WERI-Rb-1 (cell line): ENCODE results near the gene ENPP6.
A peak's percentile ranks its signal among the peaks of the same experiment; 100 is the strongest.

Experiments used
- DNase-seq: peaks from one replicate; pipeline ENCODE4 v3.0.0-alpha.2; 2020
- H3K27ac ChIP-seq: fragments of 250-450 bp; sonication (Bioruptor Pico); 2 replicates; pipeline ENCODE4 v1.5.1; 2020; ENCODE audit warnings: mild to moderate bottlenecking, moderate library complexity
- H3K27me3 ChIP-seq: fragments of 250-450 bp; sonication (Bioruptor Pico); 2 replicates; pipeline ENCODE4 v1.5.1; 2021; ENCODE audit warnings: mild to moderate bottlenecking, low read depth, moderate library complexity; ENCODE audit not compliant: insufficient read depth, severe bottlenecking
- H3K36me3 ChIP-seq: fragments of 250-450 bp; sonication (Bioruptor Pico); 2 replicates; pipeline ENCODE4 v1.5.1; 2020; ENCODE audit warnings: mild to moderate bottlenecking, moderate library complexity
- H3K4me3 ChIP-seq: 2 replicates; pipeline ENCODE4 v1.5.1; 2011; ENCODE audit warnings: low read depth, mild to moderate bottlenecking, control low read depth, low read length
- H3K9me3 ChIP-seq: fragments of 250-450 bp; sonication (Bioruptor Pico); 2 replicates; pipeline ENCODE4 v1.5.1; 2021; ENCODE audit warnings: mild to moderate bottlenecking, moderate library complexity; ENCODE audit not compliant: severe bottlenecking
- CTCF ChIP-seq: IDR thresholded peaks from 2 replicates; pipeline ENCODE4 v1.5.1; 2011; ENCODE audit warnings: low read depth, mild to moderate bottlenecking, control low read depth, inconsistent platforms, low read length

ENPP6 gene

GRCh38 chr4:184247421-184247820 lies 29.7 kb upstream of the ENPP6 start:
- DNase-seq = peak; percentile 42
- Histone ChIP-seq H3K9me3 (no peaks in the 10 kb centered on the region), H3K36me3 (no peaks in the 10 kb centered on the region), H3K4me3 (no peak overlapping the region), H3K27ac (no peak overlapping the region), H3K27me3 (no peaks in the 10 kb centered on the region)
- TF ChIP-seq CTCF = no peak

DNA sequence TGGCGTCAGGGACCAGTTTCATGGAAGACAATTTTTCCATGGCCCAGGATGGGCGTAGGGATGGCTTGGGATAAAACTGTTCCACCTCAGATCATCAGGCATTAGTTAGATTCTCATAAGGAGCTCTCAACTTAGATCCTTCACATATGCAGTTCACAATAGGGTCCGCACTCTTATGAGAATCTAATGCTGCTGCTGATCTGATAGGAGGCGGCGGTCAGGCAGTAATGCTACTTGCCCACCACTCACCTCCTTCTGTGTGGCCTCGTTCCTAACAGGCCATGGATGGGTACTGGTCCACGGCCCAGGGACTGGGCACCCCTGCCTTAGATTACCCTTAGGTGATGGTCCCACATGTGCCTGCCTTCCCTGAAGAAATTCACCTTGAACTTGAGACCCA lies 28.8 kb upstream of the ENPP6 start:
- Histone ChIP-seq H3K4me3 (no peak overlapping the region), H3K27ac (no peak overlapping the region), H3K9me3 (no peaks in the 10 kb centered on the region), H3K36me3 (no peaks in the 10 kb centered on the region), H3K27me3 (no peaks in the 10 kb centered on the region)
- DNase-seq = no peak
- no peak for TF ChIP-seq CTCF

DNA sequence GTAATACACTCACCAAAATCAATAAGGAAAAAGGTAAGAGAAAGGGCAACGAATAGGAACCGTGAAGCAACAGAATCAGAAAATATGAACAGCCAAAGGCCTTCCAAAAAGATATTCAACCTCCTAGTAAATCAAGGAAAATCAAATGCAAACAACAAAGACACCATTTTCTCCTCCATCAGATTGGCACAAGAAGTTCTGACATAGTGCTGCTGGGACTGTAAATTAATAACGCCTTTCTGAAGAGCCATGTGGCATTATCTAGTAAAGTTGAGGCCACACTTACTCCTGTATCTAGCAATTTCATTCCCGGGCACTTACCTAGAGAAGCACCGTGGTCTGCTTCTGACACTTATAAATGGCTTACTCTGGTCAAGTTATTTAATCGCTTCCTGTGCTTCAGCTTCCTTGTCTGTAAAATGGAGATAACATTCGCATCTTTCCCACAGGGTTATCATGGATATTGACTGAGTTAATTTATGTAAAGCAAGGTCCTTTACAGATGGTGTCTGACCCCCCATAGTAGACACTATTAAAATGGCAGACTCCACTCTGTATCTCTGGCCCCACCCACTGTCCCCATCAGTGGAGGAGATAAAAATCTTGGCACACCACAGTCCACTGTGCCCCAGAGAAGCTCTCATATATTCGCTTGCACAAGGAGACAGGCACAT lies 20.5 kb upstream of the ENPP6 start:
- no peak for TF ChIP-seq CTCF
- no peak overlapping the region for H3K4me3 ChIP-seq

DNA sequence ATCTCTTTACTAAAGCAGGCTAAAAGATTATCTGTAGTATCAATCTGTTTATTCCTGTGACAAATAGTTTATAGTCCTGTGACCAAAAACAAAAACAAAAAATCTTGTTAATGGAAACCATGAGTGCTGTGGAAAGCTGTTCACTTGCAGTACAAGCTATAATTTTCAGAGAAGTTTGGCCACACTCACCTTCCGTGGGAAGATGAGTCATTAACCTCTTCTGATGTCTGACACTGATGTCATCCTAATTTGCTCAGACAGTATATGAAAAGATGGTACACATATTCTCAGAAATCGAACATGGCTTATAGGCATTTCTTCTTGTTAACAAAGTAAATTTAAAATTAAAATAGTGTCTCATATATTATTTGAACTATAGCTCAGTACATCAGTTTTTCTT lies 19.9 kb upstream of the ENPP6 start:
- Histone ChIP-seq H3K27me3 (no peaks in the 10 kb centered on the region), H3K36me3 (no peaks in the 10 kb centered on the region), H3K9me3 (no peaks in the 10 kb centered on the region), H3K27ac (no peak overlapping the region), H3K4me3 (no peak overlapping the region)
- no peak for TF ChIP-seq CTCF
- no peak for DNase-seq

More for the DNA sequence above, 20.5 kb upstream of the ENPP6 start:
- H3K36me3 ChIP-seq = no peaks in the 10 kb centered on the region
- H3K9me3 ChIP-seq = no peaks in the 10 kb centered on the region
- no peak overlapping the region for H3K27ac ChIP-seq
- H3K27me3 ChIP-seq = no peaks in the 10 kb centered on the region
- no peak for DNase-seq

DNA sequence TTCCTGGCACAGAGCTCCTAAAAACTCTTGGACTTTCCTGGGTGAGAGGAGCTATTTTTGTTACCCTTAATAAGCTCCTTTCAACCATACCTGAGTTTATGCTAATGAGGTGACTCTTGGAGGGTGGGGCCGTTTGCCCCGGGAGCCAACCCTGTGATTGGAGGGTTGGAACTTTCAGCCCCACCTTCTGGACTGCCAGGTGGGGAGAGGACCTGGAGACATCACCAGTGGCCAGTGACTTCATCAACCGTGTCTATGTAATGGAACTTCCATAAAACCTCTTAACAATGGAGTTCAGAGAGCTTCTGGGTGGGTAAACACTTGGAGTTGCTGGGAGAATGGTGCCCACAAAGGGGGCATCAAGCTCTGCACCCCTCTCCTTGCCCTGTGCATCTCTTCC lies 17.9 kb upstream of the ENPP6 start:
- no peak overlapping the region for H3K27ac ChIP-seq
- no peak overlapping the region for H3K4me3 ChIP-seq
- no peaks in the 10 kb centered on the region for H3K27me3 ChIP-seq
- H3K36me3 ChIP-seq = no peaks in the 10 kb centered on the region
- no peaks in the 10 kb centered on the region for H3K9me3 ChIP-seq
- no peak for DNase-seq
- no peak for TF ChIP-seq CTCF

DNA sequence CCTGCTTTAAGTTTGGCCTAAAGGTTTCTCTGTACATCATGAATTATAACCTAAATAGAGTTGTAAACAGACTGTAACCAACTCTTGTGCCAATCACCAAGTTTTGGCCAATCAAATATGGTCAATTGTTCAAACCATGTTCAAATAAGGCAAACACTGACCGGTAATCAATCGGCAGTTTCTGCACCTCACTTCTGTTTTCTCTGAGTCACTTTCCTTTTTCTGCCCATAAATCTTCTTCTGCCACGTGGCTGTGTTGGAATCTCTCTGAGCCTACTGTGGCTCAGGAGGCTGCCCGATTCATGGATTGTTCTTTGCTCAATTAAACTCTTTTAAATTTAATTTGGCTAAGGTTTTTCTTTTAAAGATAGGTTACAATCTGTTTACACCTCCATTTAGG lies 16.5 kb upstream of the ENPP6 start:
- Histone ChIP-seq H3K4me3 (no peak overlapping the region), H3K36me3 (no peaks in the 10 kb centered on the region), H3K27me3 (no peaks in the 10 kb centered on the region), H3K27ac (no peak overlapping the region), H3K9me3 (no peaks in the 10 kb centered on the region)
- no peak for TF ChIP-seq CTCF
- DNase-seq = no peak
